GM12865 (cell line): ENCODE data around the gene IL12RB1.

Experiments used
- DNase-seq: peaks from one replicate; pipeline ENCODE4 v3.0.0; 2010; ENCODE audit warnings: low read depth
- H3K4me3 ChIP-seq: 2 replicates; pipeline ENCODE4 v1.5.1; 2011; ENCODE audit warnings: mild to moderate bottlenecking, low read depth, low read length, control low read depth
- TF ChIP-seq, protein P1 (sequence below): IDR thresholded peaks from 2 replicates; pipeline ENCODE4 v1.5.1; 2011; ENCODE audit warnings: low read length, control low read depth, low read depth, inconsistent platforms; ENCODE audit not compliant: insufficient read depth; ENCODE audit errors: missing control alignments

The IL12RB1 gene

GRCh38 chr19:18020212-18021085 is 66.3 kb downstream of the IL12RB1 start:
- DNase-seq, result no peak
- TF ChIP-seq, protein P1, sequence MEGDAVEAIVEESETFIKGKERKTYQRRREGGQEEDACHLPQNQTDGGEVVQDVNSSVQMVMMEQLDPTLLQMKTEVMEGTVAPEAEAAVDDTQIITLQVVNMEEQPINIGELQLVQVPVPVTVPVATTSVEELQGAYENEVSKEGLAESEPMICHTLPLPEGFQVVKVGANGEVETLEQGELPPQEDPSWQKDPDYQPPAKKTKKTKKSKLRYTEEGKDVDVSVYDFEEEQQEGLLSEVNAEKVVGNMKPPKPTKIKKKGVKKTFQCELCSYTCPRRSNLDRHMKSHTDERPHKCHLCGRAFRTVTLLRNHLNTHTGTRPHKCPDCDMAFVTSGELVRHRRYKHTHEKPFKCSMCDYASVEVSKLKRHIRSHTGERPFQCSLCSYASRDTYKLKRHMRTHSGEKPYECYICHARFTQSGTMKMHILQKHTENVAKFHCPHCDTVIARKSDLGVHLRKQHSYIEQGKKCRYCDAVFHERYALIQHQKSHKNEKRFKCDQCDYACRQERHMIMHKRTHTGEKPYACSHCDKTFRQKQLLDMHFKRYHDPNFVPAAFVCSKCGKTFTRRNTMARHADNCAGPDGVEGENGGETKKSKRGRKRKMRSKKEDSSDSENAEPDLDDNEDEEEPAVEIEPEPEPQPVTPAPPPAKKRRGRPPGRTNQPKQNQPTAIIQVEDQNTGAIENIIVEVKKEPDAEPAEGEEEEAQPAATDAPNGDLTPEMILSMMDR, result no peak
- no peak overlapping the region for H3K4me3 ChIP-seq

DNA sequence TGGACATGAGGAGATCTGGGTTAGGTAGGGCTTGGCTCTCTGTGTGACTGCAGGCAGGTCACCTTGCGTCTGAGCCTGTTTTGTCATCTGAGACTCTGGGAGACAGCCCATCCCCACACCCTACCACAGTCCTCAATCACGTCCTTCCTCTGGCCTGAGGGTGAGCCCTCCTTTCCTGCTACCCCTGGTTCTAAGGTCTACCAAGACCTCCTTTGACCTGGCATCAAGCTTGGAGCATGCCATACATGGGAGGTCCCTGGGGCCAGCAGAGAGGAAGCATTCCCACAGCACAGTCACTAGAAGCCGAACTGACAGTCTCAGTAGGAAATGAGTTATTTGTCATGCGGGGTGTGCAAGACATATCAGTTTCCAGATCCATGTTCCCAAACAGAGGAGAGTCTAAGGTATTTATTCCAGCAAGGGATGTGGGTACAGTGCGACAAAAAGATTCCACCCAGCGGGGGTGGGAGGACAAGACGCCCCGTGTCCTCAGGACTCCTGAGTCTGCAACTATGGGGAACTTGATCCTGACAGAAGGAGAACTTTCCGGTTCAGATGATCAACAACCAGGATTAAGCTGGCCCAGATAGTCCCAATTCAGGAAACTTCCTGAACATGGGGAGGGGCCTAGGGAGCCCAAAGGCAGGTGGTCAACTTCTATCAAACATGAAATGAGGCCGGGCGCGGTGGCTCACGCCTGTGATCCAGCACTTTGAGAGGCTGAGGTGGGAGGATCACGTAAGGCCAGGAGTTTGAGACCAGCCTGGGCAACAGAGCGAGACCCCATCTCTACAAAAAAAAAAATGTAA is 69.3 kb downstream of the IL12RB1 start:
- H3K4me3 ChIP-seq, result no peak overlapping the region
- no peak for DNase-seq
- TF ChIP-seq, protein P1, result no peak

DNA sequence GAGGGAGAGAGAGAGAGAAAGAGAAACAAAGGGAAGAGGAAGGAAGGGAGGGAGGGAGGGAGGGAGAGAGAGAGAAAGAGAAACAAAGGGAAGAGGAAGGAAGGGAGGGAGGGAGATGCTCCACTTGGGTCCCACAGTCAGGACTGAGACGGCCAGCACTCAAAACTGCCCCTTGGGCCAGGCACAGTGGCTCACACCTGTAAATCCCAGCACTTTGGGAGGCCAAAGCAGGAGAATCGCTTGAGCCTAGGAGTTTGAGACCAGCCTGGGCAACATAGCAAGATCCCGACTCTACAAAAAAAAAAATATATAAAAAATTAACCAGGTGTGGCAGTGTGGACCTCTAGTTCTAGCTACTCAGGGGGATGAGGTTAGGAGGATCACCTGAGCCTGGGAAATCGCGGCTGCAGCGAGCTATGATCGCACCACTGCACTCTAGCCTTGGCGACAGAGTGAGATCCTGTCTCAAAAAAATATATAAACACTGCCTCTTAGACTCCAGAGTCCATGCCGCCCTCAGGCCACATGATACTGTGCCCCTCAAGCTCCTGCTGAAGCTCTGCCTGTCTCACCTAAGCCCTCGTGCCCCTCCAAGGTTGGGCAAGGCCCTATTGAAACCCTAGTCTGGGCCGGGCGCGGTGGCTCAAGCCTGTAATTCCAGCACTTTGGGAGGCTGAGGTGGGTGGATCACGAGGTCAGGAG is 70.4 kb downstream of the IL12RB1 start:
- H3K4me3 ChIP-seq, result no peak overlapping the region
- TF ChIP-seq, protein P1, result no peak
- no peak for DNase-seq

DNA sequence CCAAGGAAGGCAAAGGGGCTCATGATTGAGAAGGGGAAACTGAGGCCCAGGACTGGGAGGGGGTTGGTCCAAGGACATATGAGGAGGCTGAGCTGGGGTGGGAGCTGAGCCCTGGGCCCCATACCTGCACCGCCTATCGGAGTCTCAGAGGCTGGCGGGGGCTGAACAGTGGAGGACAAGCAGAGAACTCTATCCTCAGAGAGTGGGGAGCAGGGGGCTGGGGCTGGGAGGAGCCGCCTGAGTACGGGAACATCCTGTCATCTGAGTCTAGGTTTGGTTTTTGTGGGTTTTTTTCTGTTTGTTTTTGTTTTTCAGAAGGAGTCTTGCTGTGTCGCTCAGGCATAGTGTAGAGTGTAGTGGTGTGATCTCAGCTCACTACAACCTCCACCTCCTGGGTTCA is 72.5 kb downstream of the IL12RB1 start:
- no peak for DNase-seq
- no peak overlapping the region for H3K4me3 ChIP-seq
- TF ChIP-seq, protein P1, result no peak

DNA sequence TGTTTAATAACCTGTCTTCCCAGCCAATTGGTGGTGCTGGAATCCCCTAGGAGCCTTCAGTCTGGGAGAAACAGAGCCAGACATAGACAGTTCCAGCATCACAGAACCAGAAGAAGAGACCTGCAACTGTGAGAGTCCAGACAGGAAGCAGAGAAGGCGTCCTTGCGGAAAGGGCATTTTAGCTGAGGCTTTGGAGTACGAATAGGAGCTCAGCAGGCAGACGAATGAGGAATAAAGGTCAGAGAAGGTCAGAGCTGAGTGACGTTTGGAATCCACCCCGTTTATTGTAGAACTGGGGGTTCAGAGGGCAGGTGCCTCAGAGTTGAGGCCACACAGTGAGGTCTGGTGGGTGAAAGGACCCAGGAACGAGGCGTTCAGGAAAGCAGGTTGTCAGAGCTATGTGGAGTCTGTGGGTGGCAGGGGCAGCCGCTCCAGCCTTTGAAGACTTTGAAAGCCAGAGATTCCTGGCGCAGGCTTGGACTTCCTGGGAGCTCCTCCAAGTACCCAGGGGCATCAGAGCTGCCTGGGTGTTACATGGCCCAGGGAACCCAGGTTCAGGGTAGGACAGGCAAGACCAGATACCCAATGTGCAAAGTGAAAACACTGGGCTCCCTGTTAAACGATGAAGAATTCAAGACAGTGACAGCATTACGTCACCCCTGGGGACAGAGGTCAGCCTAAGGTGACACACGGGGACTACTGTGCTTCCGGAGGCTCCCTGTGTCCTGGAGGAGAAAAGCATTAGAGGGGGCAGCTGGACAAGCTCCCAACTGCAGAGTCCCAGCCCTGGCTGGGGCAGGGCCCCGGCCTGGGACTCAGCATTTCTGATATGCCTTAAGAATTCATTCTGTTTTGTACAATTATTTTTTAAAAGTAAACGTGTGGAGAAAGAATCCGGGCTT is 73.3 kb downstream of the IL12RB1 start:
- TF ChIP-seq, protein P1, result no peak
- no peak for DNase-seq
- H3K4me3 ChIP-seq, result no peak overlapping the region

GRCh38 chr19:18010149-18010548 is 76.6 kb downstream of the IL12RB1 start:
- no peak for DNase-seq

More at GRCh38 chr19:18010149-18010548, 76.6 kb downstream of the IL12RB1 start:
- TF ChIP-seq, protein P1, result no peak
- no peak overlapping the region for H3K4me3 ChIP-seq
